HG03095 (cell line): Measurements from ENCODE around the gene PHF23.

Source experiments
- ATAC-seq: cut with Tn5 transposase; IDR thresholded peaks from one replicate; pipeline ENCODE4 v1.9.1; 2021; ENCODE audit warnings: moderate library complexity; ENCODE audit not compliant: unreplicated experiment

PHF23 gene

DNA sequence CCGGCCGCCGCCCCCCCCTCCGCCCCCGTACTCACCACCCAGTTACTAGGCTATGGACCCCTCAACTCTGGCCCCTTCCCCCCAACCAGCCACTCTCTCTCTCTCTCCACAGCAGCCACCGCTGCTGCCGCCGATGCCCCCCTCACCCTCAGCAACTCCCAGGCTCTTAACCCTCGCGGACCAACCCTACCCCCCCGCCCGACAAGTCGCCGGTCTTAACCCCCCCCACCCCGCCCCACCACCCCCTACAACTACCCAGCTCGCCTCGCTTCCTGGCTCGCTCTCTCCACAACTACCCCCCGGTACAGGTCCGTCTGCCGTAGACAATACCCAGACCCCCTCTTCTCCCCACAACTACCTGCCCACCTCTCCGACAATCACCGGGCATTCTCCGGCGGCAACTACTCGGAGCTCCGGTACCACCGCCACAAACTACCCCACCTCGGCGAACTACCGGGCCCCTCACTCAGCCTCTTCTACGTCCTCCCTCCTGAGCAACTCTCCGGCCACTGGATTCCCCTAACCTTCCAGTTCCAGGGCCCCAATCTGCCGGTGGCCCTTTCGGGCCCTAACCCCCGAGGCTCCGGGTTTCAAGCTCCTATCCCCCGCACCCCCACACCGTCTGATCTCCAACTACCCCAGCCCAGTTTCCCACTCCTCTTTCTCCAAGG, 702 bp downstream of the PHF23 start:
- no peak for ATAC-seq

DNA sequence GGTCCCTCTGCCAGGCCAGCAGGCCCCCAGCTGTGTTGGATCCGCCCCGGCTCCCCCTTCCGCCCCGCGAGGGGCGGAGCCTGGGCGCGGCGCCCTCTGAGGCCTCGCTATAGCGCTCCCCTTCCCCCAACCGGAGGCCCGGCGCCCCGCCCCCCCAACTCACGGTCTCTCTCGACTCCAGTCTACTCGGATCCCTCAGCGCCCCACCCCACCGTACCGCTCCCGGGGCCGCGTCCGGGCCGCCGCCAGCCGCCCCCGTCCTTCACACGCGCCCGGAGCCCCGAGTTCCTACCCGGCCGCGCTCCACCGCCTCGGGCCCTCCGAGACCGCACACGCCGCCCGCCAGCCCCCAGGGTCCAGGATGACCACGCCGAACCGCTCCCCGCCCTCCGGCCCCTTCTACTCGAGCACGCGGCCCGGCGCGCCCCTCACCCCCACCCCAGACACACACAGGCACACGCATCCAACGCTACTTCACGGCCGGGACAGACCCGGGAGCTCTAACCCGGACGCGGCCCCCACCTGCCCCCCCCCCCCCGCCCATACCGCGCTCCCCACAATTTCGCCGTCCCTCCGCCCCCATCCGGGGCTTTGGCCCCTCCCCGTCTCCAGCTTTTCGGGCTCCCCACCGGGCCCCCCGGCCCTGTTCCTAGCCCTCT, 1.4 kb downstream of the PHF23 start:
- ATAC-seq = no peak

DNA sequence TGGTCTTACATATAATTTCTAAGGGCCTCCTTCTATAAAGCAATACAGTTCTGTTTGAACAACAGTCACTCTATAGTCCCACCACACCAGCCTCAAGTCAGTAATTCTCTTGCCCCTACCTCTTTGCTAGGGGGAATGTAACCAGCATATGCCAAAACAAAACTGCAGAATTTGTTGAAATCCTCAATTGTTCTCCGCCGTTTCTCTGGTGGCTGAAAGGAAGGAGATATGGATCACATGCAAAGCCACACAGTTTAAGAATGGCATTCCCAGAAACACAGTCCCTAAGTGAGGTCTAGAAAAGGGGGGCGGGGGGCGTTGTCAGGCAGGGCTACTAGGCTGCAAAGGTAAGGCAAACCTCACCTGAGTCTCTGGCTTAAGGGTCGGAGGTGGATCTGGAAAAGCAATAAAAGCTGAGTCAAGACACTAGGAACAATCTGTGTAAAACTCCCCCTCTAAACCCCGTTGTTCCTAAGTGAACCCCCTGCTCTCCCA, 1.9 kb downstream of the PHF23 start:
- ATAC-seq = no peak

DNA sequence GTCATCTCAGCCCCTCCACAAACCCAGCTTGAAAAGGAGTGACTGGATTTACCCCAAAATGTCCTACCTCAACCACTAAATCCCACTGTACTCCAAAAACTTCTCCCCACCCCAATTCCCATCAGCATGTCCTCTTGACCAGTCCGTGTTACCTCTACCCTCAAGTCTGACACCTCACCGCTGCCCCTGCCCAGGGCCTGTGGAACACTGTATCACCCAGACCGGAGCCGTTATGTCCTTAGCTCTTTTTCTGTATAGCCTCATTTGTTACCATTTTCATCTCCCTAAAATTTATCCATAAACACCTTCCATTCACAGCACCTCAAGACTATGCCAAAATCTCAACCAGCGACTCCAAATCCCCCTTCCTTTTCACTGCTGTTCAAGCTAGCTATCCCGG, 2.4 kb downstream of the PHF23 start:
- no peak for ATAC-seq

DNA sequence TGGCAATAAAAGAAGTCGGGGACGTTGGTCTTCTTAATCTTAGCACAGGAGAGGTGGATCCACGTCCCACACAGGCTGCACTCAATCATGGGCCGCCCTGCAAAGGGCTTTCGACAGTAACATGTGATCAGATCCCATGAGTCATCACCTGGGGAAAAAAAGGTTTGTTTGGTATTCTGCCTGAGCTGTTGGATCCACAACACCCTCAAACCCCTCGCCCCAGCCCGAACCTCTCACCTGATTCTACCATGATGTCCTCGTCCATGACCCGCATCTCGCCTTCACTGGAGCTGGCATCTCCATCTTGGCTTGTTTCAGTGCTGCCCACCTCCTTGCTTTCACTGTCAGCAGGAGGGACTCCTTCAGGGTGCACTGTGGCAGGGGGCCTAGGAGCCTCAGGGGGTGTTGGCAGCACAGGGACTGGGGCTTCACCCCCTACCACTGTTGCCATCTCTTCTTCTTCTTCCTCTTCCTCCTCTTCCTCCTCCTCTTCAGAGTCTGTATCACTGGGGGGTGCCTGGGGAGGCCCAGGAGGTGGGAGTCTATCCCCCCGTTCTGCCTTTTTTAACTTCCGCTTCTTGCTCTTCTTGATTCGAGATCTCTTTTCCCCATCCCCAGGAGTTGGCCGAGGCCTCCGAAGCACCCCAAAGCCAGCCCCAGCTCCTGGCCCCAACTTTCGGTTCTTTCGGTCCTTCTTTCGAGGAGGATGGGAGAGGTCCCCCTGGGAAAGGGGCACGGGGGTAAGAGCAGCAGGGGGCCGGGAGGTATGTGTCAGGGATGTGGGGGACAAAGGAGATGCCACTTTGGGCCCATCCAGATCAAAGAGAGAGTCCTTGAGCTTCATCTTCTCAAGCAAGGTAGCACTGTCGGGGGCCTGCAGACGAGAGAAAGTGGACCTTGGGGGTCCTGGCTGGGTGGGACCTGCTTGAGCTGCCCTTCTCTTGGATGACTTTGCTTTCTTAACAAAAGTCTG, 3.3 kb downstream of the PHF23 start:
- ATAC-seq = no peak

DNA sequence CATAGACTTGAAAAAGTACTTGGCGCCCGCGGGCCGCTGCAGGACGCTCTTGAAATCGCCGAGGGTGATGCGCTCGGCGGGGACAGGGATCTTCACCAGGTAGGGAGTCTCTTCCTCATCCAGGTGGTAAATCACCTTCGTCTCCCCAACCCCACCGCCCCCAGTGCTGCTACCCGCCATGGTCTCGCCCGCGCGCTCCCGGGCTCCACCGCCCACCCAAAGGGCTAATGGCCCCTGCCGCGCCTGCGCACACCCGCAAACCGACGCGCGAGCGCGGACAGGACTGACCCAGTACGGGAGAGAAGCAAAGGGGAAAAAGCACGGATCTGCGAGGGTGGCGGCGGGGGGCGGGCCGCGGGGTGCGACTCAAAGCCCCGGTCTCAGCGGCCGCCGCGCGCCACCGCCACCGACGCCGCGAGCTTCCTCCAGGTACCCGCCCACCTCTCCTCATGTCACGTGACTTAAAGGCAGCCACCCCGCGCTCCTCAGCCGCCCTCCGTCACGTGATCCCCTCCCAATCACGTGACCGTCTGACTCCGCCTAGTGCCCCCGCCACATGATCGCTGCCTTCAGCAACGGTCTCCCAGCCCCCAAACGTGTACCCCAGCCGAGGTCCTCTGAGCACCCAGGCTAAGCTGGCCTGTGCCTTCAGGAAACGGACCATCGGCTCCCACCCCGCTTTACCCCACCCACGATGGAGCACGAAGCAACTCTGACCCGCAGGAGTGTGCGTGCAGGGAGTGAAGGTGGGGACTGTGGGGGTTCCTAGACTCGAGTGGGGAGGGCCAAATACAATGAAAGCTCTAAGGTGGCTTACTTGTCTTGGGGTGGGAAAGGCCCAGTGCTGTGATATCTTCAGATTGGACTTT, 4.9 kb downstream of the PHF23 start, which contains the start of gene DVL2:
Gene DVL2 (minus strand): TSS at position 435 of the 869 bp plus-strand sequence. CDS start 255 bp downstream, at position 180.
- peak; percentile 43 for ATAC-seq

DNA sequence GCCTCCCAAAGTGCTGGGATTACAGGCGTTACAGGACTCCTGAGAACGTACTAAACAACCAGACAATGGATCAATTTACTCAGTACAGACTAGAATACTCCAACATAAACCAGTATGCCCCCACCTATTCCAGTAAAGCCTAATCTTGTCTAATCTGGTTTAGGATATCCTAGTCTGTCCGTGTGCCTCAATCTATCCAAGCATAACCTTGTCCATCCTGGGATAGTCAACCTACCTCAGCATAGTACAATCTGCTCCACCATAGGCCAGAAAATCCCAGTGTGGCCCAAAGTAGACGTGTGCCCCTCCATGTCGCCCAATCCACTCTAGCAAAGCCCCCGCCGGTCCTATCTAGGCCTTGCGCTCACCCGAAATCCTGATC, 5.6 kb downstream of the PHF23 start:
- ATAC-seq = no peak

GRCh38 chr17:7232114-7232513, 7.1 kb downstream of the PHF23 start:
- no peak for ATAC-seq

DNA sequence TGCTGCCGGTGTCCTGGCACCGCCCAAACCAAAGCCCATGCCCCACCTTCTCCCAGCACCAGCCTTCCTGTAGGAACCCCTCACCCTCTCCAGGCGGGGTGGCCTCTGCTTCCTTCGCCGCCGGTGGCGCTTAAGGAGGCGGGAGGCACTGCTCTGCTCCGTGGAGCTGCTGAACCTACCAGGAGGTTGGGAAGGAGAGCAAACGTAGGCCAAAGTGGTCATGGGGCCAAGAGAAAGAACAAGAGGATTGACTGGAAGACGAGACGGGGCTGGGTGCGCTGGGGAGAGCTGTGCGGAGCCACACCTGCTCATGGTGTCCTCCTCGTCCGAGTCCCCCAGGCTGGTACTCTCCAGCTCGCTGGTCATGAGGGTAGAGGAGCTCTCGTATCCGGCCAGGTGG, 9.8 kb downstream of the PHF23 start:
- ATAC-seq = no peak

GRCh38 chr17:7228920-7229319, 10.3 kb downstream of the PHF23 start:
- no peak for ATAC-seq

DNA sequence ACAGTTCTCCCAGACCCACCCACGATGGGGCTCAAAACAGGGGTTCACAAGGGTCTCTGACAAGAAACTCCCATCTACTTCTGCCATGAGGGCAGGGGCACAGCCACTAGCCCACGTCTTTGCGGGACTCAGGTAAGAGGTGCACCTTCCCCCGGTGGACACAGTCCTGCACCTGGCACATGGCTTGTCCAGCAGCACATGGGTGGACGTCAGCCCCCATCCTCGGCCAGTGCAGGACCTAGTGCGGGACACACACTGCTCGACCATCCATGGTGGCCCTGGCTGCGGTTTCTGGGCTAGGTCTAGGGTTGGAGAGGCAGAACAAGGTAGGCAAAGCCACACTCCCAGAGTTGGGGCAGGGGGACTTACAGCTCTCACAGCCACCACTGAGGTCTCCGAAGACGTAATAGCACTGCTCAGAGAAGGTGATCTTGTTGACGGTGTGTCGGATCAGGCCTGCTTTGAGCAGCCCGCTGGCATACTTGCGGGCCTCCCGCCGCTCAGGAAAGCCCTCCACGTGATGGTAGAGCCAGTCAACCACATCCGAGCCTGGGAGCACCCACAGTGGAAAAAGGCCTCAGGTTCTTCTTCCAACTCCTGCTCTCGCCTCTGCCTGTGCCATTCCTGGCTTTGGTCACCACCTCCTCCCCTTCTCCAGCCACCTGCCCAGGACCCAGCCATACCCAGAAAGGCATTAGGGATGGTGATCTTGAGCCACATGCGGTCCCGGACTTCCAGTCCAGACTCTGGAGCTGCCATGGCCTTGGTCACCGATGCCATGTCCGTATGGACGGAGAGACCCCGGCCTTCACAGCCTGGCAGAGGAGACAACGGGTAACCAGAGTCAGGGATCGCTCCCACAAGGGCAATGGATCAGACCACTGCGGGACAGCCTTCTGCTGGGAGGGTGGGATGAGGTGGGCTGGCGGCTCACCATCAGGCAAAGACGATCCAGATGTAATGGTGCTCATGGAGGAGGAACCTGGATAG, 12.2 kb downstream of the PHF23 start:
- ATAC-seq = no peak

DNA sequence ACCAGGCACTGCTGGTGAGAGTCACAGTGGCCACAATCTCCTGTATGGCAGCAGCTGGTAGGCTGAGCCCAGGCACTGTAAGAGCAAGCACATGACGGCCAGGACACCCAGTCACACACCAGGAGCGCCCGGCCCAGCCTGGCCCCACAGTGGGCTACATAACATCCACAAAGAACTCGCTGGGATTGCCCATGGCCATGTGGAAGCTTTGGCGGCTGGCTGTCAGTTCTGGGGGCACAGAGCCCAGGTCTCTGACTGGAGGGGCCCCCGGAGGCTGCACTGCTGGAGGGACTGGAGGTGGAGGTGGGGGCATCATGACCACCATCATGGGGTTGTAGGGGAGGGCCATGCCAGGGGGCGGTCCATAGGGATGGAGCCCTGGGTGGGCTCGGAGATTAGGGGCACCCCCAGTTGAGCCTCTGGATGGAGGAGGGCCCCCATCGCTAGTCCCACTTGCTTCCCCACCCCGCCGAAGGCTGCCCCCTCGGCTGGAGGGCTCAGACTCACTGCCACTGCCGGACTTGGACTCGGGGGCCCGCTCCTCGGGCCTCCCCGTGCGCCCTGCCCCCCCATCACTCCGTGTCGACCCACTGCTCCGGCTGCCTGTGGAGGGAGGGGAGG, 13.4 kb downstream of the PHF23 start:
- ATAC-seq = no peak

DNA sequence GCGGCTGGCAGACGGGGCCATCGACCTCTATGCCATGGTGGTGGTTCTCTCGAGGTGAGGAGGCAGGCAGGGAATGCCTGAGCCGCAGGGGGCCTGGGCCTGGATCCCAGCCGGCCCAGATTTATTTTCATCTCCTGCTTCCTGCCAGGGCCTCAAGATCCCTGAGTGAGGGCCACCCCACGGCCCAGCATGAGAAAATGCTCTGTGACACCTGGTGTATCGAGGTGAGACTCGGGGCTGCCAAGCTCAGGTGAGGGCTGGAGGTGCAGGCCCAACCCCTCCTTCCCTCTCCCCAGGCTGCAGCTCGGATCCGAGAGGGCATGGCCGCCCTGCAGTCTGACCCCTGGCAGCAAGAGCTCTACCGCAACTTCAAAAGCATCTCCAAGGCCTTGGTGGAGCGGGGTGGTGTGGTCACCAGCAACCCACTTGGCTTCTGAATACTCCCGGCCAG, 14.6 kb downstream of the PHF23 start:
- ATAC-seq = no peak

DNA sequence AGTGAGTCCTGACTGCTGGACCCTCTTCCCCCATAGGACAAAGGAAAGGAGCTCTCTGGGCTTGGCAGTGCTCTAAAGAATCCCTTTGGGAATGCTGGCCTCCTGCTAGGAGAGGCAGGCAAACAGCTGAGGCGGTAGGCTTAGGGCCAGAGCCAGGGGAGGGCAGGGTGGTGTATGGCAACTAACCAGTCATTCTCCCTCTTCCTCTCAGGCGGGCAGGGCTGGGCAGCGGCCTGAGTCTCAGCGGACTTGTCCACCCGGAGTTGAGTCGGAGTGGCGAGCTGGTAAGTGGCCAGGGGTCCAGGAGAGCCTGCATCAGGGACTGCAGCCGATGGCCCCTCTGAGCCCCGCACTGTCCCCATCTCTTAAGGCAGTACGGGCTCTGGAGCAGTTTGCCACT, 15.1 kb downstream of the PHF23 start:
- no peak for ATAC-seq

DNA sequence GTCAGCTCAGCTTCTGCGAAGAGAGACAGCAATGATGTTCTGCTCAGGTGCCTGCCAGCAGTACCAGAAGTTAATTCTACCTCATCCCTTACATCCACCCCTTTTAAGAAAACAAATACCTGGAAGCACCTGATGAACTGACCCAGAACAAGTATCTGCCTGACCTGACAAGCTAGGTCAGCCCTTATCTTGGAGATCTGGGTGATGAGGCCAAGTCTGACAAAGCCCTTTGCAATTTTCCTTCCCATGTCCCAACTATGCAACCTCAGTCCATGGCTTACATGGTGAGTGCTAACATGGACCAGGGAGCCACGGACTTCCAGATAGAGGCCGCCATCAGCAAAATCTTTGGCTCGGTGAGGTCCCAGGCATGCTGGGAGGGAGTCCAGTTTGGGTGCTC, 15.9 kb downstream of the PHF23 start:
- ATAC-seq = no peak

DNA sequence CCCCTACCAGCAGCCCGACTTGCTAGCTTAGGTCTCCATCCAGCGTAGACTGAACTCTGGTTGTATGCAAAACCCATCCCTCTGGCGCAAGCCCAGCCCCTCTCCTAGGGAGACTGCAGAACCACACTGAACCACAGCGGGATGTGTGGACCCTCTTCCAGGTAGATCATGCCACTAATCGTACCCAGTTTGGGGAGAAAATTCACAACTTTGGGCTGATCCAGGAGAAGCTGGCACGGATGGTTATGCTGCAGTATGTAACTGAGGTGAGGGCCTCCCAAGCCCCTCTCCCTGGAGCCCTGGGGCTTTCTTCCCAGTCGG, 16.3 kb downstream of the PHF23 start:
- no peak for ATAC-seq

- ATAC-seq = no peak
Measured at GRCh38 chr17:7222093-7222971, 16.9 kb downstream of the PHF23 start.
